ENCODE data around the gene DNAAF1. TPM values are rescaled to one million over a fixed set of nuclear protein-coding genes. Genes with fewer than 3 reads are reported as not detected.

The DNAAF1 gene
- total RNA-seq, 2 experiments from 2014 or later = not detected

GRCh38 chr16:84218956-84219355 lies 73.8 kb downstream of the DNAAF1 start:
- Mint-ChIP-seq H3K36me3 (no peaks in the 10 kb centered on the region), H3K27me3 (peaks cover 3% of the 10 kb centered on the region), H3K4me1 (no peaks in the 10 kb centered on the region), H3K27ac (no peak overlapping the region), H3K4me3 (no peak overlapping the region), H3K9me3 (no peaks in the 10 kb centered on the region)
- DNase-seq = no peak
- POLR2A ChIA-PET = no interaction called here
- ATAC-seq (ENCODE audit: low read depth) = no peak

GRCh38 chr16:84220851-84221250 lies 75.7 kb downstream of the DNAAF1 start:
- Mint-ChIP-seq H3K27ac (no peak overlapping the region), H3K36me3 (no peaks in the 10 kb centered on the region), H3K9me3 (no peaks in the 10 kb centered on the region), H3K4me3 (no peak overlapping the region), H3K27me3 (peaks cover 4% of the 10 kb centered on the region), H3K4me1 (no peaks in the 10 kb centered on the region)
- ATAC-seq (ENCODE audit: low read depth) (no peak), DNase-seq (no peak)
- POLR2A ChIA-PET = no interaction called here

- POLR2A ChIA-PET = no interaction called here
- ATAC-seq (ENCODE audit: low read depth) (no peak), DNase-seq (no peak)
- H3K9me3 Mint-ChIP-seq = no peaks in the 10 kb centered on the region
- H3K4me1 Mint-ChIP-seq = no peaks in the 10 kb centered on the region
- H3K27ac Mint-ChIP-seq = no peak overlapping the region
- peaks cover 7% of the 10 kb centered on the region for H3K27me3 Mint-ChIP-seq
- H3K36me3 Mint-ChIP-seq = no peaks in the 10 kb centered on the region
- H3K4me3 Mint-ChIP-seq = no peak overlapping the region
These were observed 78.3 kb downstream of the DNAAF1 start for GRCh38 chr16:84223456-84223855.

GRCh38 chr16:84224554-84224953 lies 79.4 kb downstream of the DNAAF1 start:
- Mint-ChIP-seq H3K36me3 (no peaks in the 10 kb centered on the region), H3K4me1 (no peaks in the 10 kb centered on the region), H3K27me3 (peaks cover 7% of the 10 kb centered on the region), H3K9me3 (no peaks in the 10 kb centered on the region), H3K4me3 (no peak overlapping the region), H3K27ac (no peak overlapping the region)
- ATAC-seq (ENCODE audit: low read depth) = no peak
- POLR2A ChIA-PET = no interaction called here
- DNase-seq = no peak

GRCh38 chr16:84225126-84225525 lies 80.0 kb downstream of the DNAAF1 start:
- Mint-ChIP-seq H3K27me3 (peaks cover 7% of the 10 kb centered on the region), H3K27ac (no peak overlapping the region), H3K9me3 (no peaks in the 10 kb centered on the region), H3K36me3 (no peaks in the 10 kb centered on the region), H3K4me1 (no peaks in the 10 kb centered on the region), H3K4me3 (no peak overlapping the region)
- ATAC-seq (ENCODE audit: low read depth) = no peak
- POLR2A ChIA-PET = no interaction called here
- DNase-seq = no peak

- Mint-ChIP-seq H3K36me3 (no peaks in the 10 kb centered on the region), H3K9me3 (no peaks in the 10 kb centered on the region), H3K4me3 (no peak overlapping the region), H3K27ac (no peak overlapping the region), H3K4me1 (no peaks in the 10 kb centered on the region), H3K27me3 (peaks cover 7% of the 10 kb centered on the region)
- DNase-seq (no peak), ATAC-seq (ENCODE audit: low read depth) (no peak)
- POLR2A ChIA-PET = no interaction called here
These were observed 80.5 kb downstream of the DNAAF1 start for GRCh38 chr16:84225571-84225970.

GRCh38 chr16:84226026-84226425 lies 80.9 kb downstream of the DNAAF1 start:
- no peaks in the 10 kb centered on the region for H3K9me3 Mint-ChIP-seq

More at GRCh38 chr16:84226026-84226425, 80.9 kb downstream of the DNAAF1 start:
- no peak overlapping the region for H3K27ac Mint-ChIP-seq
- H3K36me3 Mint-ChIP-seq = no peaks in the 10 kb centered on the region
- DNase-seq (no peak), ATAC-seq (ENCODE audit: low read depth) (no peak)
- H3K4me3 Mint-ChIP-seq = no peak overlapping the region
- H3K4me1 Mint-ChIP-seq = no peaks in the 10 kb centered on the region
- POLR2A ChIA-PET = no interaction called here
- H3K27me3 Mint-ChIP-seq = peaks cover 10% of the 10 kb centered on the region

Other genes with a start within 250 kb of the DNAAF1 start
- gene MLYCD, start 246.2 kb upstream of the DNAAF1 start, total RNA-seq = 1 to 10 TPM; 6.1 to 7.0 TPM
- 1 to 10 TPM in 1 of 2 experiments, under 1 TPM in 1; 0.85 to 1.1 TPM for gene OSGIN1, start 192.1 kb upstream of the DNAAF1 start, total RNA-seq
- gene NECAB2, start 177.1 kb upstream of the DNAAF1 start, total RNA-seq = not detected
- not detected for gene SLC38A8, start 102.5 kb upstream of the DNAAF1 start, total RNA-seq
- 10 to 100 TPM; 73.2 to 85.4 TPM for gene MBTPS1, start 28.4 kb upstream of the DNAAF1 start, total RNA-seq
- 10 to 100 TPM; 10.7 to 12.5 TPM for gene HSDL1, start 131 bp upstream of the DNAAF1 start, total RNA-seq
- 10 to 100 TPM; 69.6 to 70.8 TPM for gene TAF1C, start 41.7 kb downstream of the DNAAF1 start, total RNA-seq
- not detected for gene ADAD2, start 45.8 kb downstream of the DNAAF1 start, total RNA-seq
- not detected for gene KCNG4, start 94.7 kb downstream of the DNAAF1 start, total RNA-seq
- gene WFDC1, start 149.6 kb downstream of the DNAAF1 start, total RNA-seq = not detected
- gene ATP2C2, start 223.2 kb downstream of the DNAAF1 start, total RNA-seq = not detected